Measurements from ENCODE around the gene SLX4IP.
A peak's percentile ranks its signal among the peaks of the same experiment; 100 is the strongest.

SLX4IP gene

DNA sequence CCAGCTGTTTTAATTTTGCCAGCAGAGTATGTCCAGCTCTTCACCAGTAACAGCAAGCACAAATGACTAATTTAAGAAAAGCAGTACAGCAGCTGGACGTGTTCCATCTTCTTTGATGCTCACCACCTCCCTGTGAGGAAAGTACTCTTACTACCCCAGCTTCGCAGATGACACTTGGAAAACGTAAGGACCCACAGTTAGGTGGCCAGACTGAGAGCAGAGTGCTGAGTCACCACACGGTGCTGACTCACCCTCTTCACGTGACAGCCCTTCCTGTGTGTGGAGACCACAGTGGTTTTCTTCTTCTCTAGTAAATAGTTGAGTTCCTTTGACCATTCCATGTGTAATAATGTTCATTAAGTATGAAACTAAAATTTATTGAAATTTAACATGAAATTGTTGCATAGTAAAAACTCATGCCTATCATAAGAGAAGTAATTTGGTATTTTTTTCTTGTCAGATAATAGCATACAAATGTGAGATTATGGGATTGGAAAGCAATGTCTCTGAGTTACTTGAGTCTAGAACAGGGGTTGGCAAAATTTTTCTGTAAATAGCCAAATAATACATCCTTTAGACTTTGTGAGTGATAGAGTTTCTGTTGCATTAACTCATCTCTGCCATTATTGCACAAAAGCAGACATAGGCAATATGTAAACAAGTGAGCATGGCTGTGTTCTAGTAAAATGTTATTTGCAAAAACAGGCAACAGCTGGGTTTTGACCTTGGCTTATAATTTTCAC, 76.6 kb downstream of the SLX4IP start (continued):
- TF ChIP-seq HOXC10 (CRISPR knock-in tag; IDR thresholded peaks at IDR 0.05) (no peak), ZNF274 (IDR thresholded peaks at IDR 0.05; ENCODE audit: low read length) (no peak), ZNF274 (tag by site-specific recombination; IDR thresholded peaks at IDR 0.05; ENCODE audit: borderline replicate concordance) (no peak), ZNF571 (tag by site-specific recombination; IDR thresholded peaks at IDR 0.05) (no peak), ZBTB21 (tag by site-specific recombination; IDR thresholded peaks at IDR 0.05) (no peak), GLIS1 (tag by site-specific recombination; IDR thresholded peaks at IDR 0.05) (peak; percentile 76), EGR2 (tag by site-specific recombination; IDR thresholded peaks at IDR 0.05; ENCODE audit: low read depth) (no peak), ZNF404 (tag by site-specific recombination; IDR thresholded peaks at IDR 0.05) (no peak), ZNF660 (tag by site-specific recombination; IDR thresholded peaks at IDR 0.05) (no peak; the same call in 1 of the 2 replicates), ZNF354C (tag by site-specific recombination; IDR thresholded peaks at IDR 0.05; ENCODE audit: borderline replicate concordance, low read depth) (no peak), ZNF621 (tag by site-specific recombination; IDR thresholded peaks at IDR 0.05) (no peak), ZBTB17 (tag by site-specific recombination; IDR thresholded peaks at IDR 0.05) (peak; percentile 57), ZXDB (tag by site-specific recombination; IDR thresholded peaks at IDR 0.05) (0 out of 2 replicates have a peak, but pooled peaks have one; percentile 14), ZNF311 (tag by site-specific recombination; IDR thresholded peaks at IDR 0.05; ENCODE audit: borderline replicate concordance) (no peak), ZFP37 (tag by site-specific recombination; IDR thresholded peaks at IDR 0.05) (0 out of 2 replicates have a peak, but pooled peaks have one; percentile 51), ZSCAN30 (tag by site-specific recombination; IDR thresholded peaks at IDR 0.05) (no peak), YY1 (tag by site-specific recombination; IDR thresholded peaks at IDR 0.05) (no peak), TCF7L2 (IDR thresholded peaks at IDR 0.05; ENCODE audit: borderline replicate concordance, low read depth, low read length) (no peak), PRDM1 (tag by site-specific recombination; IDR thresholded peaks at IDR 0.05) (peak; percentile 80), ZNF175 (tag by site-specific recombination; IDR thresholded peaks at IDR 0.05) (no peak), ZNF24 (tag by site-specific recombination; IDR thresholded peaks at IDR 0.05) (0 out of 2 replicates have a peak, but pooled peaks have one; percentile 48), ZNF549 (tag by site-specific recombination; IDR thresholded peaks at IDR 0.05) (no peak), ZIC2 (tag by site-specific recombination; IDR thresholded peaks at IDR 0.05) (peak; percentile 42), ZNF335 (tag by site-specific recombination; conservative IDR thresholded peaks at IDR 0.05) (peak; percentile 85)
- TF ChIP-seq, protein P1, sequence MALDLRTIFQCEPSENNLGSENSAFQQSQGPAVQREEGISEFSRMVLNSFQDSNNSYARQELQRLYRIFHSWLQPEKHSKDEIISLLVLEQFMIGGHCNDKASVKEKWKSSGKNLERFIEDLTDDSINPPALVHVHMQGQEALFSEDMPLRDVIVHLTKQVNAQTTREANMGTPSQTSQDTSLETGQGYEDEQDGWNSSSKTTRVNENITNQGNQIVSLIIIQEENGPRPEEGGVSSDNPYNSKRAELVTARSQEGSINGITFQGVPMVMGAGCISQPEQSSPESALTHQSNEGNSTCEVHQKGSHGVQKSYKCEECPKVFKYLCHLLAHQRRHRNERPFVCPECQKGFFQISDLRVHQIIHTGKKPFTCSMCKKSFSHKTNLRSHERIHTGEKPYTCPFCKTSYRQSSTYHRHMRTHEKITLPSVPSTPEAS (tag by site-specific recombination; IDR thresholded peaks at IDR 0.05): no peak
- TF ChIP-seq, protein P2, sequence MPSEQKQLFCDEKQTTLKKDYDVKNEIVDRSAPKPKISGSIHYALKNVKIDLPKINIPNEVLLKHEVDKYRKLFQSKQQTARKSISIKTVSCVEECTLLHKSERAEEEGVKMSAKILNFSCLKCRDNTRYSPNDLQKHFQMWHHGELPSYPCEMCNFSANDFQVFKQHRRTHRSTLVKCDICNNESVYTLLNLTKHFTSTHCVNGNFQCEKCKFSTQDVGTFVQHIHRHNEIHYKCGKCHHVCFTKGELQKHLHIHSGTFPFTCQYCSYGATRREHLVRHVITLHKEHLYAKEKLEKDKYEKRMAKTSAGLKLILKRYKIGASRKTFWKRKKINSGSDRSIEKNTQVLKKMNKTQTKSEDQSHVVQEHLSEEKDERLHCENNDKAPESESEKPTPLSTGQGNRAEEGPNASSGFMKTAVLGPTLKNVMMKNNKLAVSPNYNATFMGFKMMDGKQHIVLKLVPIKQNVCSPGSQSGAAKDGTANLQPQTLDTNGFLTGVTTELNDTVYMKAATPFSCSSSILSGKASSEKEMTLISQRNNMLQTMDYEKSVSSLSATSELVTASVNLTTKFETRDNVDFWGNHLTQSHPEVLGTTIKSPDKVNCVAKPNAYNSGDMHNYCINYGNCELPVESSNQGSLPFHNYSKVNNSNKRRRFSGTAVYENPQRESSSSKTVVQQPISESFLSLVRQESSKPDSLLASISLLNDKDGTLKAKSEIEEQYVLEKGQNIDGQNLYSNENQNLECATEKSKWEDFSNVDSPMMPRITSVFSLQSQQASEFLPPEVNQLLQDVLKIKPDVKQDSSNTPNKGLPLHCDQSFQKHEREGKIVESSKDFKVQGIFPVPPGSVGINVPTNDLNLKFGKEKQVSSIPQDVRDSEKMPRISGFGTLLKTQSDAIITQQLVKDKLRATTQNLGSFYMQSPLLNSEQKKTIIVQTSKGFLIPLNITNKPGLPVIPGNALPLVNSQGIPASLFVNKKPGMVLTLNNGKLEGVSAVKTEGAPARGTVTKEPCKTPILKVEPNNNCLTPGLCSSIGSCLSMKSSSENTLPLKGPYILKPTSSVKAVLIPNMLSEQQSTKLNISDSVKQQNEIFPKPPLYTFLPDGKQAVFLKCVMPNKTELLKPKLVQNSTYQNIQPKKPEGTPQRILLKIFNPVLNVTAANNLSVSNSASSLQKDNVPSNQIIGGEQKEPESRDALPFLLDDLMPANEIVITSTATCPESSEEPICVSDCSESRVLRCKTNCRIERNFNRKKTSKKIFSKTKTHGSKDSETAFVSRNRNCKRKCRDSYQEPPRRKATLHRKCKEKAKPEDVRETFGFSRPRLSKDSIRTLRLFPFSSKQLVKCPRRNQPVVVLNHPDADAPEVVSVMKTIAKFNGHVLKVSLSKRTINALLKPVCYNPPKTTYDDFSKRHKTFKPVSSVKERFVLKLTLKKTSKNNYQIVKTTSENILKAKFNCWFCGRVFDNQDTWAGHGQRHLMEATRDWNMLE (tag by site-specific recombination; conservative IDR thresholded peaks at IDR 0.05; ENCODE audit: low read depth): 0 out of 2 replicates have a peak, but pooled peaks have one; percentile 32
- TF ChIP-seq, protein P3, sequence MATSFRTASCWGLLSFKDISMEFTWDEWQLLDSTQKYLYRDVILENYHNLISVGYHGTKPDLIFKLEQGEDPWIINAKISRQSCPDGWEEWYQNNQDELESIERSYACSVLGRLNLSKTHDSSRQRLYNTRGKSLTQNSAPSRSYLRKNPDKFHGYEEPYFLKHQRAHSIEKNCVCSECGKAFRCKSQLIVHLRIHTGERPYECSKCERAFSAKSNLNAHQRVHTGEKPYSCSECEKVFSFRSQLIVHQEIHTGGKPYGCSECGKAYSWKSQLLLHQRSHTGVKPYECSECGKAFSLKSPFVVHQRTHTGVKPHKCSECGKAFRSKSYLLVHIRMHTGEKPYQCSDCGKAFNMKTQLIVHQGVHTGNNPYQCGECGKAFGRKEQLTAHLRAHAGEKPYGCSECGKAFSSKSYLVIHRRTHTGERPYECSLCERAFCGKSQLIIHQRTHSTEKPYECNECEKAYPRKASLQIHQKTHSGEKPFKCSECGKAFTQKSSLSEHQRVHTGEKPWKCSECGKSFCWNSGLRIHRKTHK (tag by site-specific recombination; IDR thresholded peaks at IDR 0.05): no peak
- TF ChIP-seq, protein P4, sequence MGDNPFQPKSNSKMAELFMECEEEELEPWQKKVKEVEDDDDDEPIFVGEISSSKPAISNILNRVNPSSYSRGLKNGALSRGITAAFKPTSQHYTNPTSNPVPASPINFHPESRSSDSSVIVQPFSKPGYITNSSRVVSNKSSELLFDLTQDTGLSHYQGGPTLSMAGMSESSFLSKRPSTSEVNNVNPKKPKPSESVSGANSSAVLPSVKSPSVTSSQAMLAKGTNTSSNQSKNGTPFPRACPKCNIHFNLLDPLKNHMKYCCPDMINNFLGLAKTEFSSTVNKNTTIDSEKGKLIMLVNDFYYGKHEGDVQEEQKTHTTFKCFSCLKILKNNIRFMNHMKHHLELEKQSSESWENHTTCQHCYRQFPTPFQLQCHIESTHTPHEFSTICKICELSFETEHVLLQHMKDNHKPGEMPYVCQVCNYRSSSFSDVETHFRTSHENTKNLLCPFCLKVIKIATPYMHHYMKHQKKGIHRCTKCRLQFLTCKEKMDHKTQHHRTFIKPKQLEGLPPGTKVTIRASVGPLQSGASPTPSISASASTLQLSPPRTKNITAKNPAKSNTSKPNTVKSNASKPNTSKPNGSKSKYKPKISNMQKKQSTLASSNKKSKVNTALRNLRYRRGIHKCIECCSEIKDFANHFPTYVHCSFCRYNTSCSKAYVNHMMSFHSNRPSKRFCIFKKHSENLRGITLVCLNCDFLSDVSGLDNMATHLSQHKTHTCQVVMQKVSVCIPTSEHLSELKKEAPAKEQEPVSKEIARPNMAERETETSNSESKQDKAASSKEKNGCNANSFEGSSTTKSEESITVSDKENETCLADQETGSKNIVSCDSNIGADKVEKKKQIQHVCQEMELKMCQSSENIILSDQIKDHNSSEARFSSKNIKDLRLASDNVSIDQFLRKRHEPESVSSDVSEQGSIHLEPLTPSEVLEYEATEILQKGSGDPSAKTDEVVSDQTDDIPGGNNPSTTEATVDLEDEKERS (tag by site-specific recombination; IDR thresholded peaks at IDR 0.05): no peak
- TF ChIP-seq, protein P5, sequence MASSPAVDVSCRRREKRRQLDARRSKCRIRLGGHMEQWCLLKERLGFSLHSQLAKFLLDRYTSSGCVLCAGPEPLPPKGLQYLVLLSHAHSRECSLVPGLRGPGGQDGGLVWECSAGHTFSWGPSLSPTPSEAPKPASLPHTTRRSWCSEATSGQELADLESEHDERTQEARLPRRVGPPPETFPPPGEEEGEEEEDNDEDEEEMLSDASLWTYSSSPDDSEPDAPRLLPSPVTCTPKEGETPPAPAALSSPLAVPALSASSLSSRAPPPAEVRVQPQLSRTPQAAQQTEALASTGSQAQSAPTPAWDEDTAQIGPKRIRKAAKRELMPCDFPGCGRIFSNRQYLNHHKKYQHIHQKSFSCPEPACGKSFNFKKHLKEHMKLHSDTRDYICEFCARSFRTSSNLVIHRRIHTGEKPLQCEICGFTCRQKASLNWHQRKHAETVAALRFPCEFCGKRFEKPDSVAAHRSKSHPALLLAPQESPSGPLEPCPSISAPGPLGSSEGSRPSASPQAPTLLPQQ (tag by site-specific recombination; IDR thresholded peaks at IDR 0.05): 0 out of 2 replicates have a peak, but pooled peaks have one; percentile 53

Data from HEK293 (cell line).